HepG2 (cell line): ENCODE measurements around the gene HSD17B8. TPM values are rescaled to one million over a fixed set of nuclear protein-coding genes. Genes with fewer than 3 reads are reported as not detected.

Experiments used
- AGO1 ChIP-seq: fragments of 200-400 bp; formaldehyde crosslinking; IDR thresholded peaks from 2 replicates; pipeline ENCODE4 v1.6.1; 2017; ENCODE audit warnings: mild to moderate bottlenecking, low read depth, low read length, moderate library complexity; ENCODE audit not compliant: poor library complexity, severe bottlenecking
- GPBP1L1 ChIP-seq: sonication (generic); formaldehyde crosslinking; IDR thresholded peaks from 2 replicates; pipeline ENCODE4 v1.5.0; 2020; ENCODE audit warnings: mild to moderate bottlenecking, missing genetic modification reagents
- HNF1A ChIP-seq, 2 experiments: sonication (generic) in 1 of 2; formaldehyde crosslinking in 1 of 2; IDR thresholded peaks; 2 replicates each; pipeline versions ENCODE4 v1.4.0 to v1.6.1; 2016 to 2020; ENCODE audit warnings: borderline replicate concordance in 1 of 2, low read depth in 1 of 2, mild to moderate bottlenecking in 1 of 2, missing genetic modification reagents in 1 of 2
- KLF11 ChIP-seq: IDR thresholded peaks from 2 replicates; pipeline ENCODE4 v1.6.1; 2016; ENCODE audit warnings: missing compliant biosample characterization
- LCORL ChIP-seq, 2 experiments: fragments of 450-650 bp in 1 of 2; sonication (generic) in 1 of 2; formaldehyde crosslinking in 1 of 2; IDR thresholded peaks; 2 replicates each; pipeline versions ENCODE4 v1.5.0 to v1.6.1; 2017 to 2020; ENCODE audit warnings: antibody characterized with exemption in 1 of 2, missing genetic modification reagents in 1 of 2
- NCOA5 ChIP-seq: sonication (generic); formaldehyde crosslinking; IDR thresholded peaks from 2 replicates; pipeline ENCODE4 v1.4.0; 2020; ENCODE audit warnings: missing genetic modification reagents
- NFRKB ChIP-seq: fragments of 450-650 bp; IDR thresholded peaks from 2 replicates; pipeline ENCODE4 v1.6.1; 2017
- PAF1 ChIP-seq: IDR thresholded peaks from 2 replicates; pipeline ENCODE4 v1.6.1; 2016; ENCODE audit warnings: missing genetic modification reagents, missing compliant biosample characterization
- PITX1 ChIP-seq: sonication (generic); formaldehyde crosslinking; IDR thresholded peaks from 2 replicates; pipeline ENCODE4 v1.5.1; 2020; ENCODE audit warnings: mild to moderate bottlenecking, missing genetic modification reagents
- PLSCR1 ChIP-seq: sonication (generic); formaldehyde crosslinking; IDR thresholded peaks from 2 replicates; pipeline ENCODE4 v1.5.0; 2020; ENCODE audit warnings: missing genetic modification reagents, mild to moderate bottlenecking, borderline replicate concordance
- RBM39 ChIP-seq: fragments of 200-400 bp; formaldehyde crosslinking; IDR thresholded peaks from one replicate; pipeline ENCODE4 v1.6.1; 2018; ENCODE audit warnings: antibody characterized with exemption, mild to moderate bottlenecking, low read depth, low read length; ENCODE audit not compliant: poor library complexity, severe bottlenecking
- TBP ChIP-seq: sonication (generic); formaldehyde crosslinking; IDR thresholded peaks from 2 replicates; pipeline ENCODE4 v1.5.0; 2020; ENCODE audit warnings: missing genetic modification reagents
- TRAFD1 ChIP-seq: sonication (generic); formaldehyde crosslinking; IDR thresholded peaks from 2 replicates; pipeline ENCODE4 v1.5.1; 2020; ENCODE audit warnings: missing genetic modification reagents, mild to moderate bottlenecking, borderline replicate concordance
- U2AF2 ChIP-seq: fragments of 200-400 bp; formaldehyde crosslinking; IDR thresholded peaks from 2 replicates; pipeline ENCODE4 v1.6.1; 2017; ENCODE audit warnings: low read depth, mild to moderate bottlenecking, low read length
- ZNF160 ChIP-seq: sonication (generic); formaldehyde crosslinking; IDR thresholded peaks from 2 replicates; pipeline ENCODE4 v1.8.0; 2022; ENCODE audit warnings: mild to moderate bottlenecking, inconsistent platforms, missing genetic modification reagents
- ZNF274 ChIP-seq: sonication (generic); formaldehyde crosslinking; IDR thresholded peaks from 2 replicates; pipeline ENCODE4 v1.5.1; 2020; ENCODE audit warnings: mild to moderate bottlenecking, missing genetic modification reagents
- ZNF567 ChIP-seq: sonication (generic); formaldehyde crosslinking; IDR thresholded peaks from 2 replicates; pipeline ENCODE4 v1.8.1; 2023; ENCODE audit warnings: mild to moderate bottlenecking, missing genetic modification reagents, borderline replicate concordance
- ZNF816 ChIP-seq: sonication (generic); formaldehyde crosslinking; IDR thresholded peaks from 2 replicates; pipeline ENCODE4 v1.8.0; 2022; ENCODE audit warnings: missing genetic modification reagents, mild to moderate bottlenecking, borderline replicate concordance
- polyA plus RNA-seq, 8 experiments: library from polyadenylated mRNA; depleted of rRNA in 3 of 8; stranded (reverse) in 7 of 8; unstranded in 1 of 8; fragments of >200 nt; fragmentation: Illumina TruSeq in 4 of 8; extraction: Trizol in 4 of 8; gene quantifications; 2 replicates each; pipeline versions ENCODE4 v1.2.1 to v1.2.3, GENCODE V29; 2011 to 2016; ENCODE audit warnings: low read depth in 4 of 8, missing spikeins in 1 of 8, mixed read lengths in 1 of 8; ENCODE audit not compliant: insufficient read depth in 1 of 8
- total RNA-seq, 5 experiments: library from RNA; depleted of rRNA; stranded (reverse); fragments of >200 nt; fragmentation: Illumina TruSeq; extraction: Trizol; gene quantifications; 2 replicates each; pipeline ENCODE4 v1.2.3, GENCODE V29; 2016; ENCODE audit warnings: low read depth in 1 of 5
- TF ChIP-seq, protein P1 (sequence below): sonication (generic); formaldehyde crosslinking; IDR thresholded peaks from 2 replicates; pipeline ENCODE4 v1.4.0; 2020; ENCODE audit warnings: mild to moderate bottlenecking, missing genetic modification reagents

Gene HSD17B8
- total and polyA plus RNA-seq, 2 of the 13 experiments (the other 11 are each of a cell fraction or from before 2014, with no cell fraction given): 12.6 to 20.1 TPM

DNA sequence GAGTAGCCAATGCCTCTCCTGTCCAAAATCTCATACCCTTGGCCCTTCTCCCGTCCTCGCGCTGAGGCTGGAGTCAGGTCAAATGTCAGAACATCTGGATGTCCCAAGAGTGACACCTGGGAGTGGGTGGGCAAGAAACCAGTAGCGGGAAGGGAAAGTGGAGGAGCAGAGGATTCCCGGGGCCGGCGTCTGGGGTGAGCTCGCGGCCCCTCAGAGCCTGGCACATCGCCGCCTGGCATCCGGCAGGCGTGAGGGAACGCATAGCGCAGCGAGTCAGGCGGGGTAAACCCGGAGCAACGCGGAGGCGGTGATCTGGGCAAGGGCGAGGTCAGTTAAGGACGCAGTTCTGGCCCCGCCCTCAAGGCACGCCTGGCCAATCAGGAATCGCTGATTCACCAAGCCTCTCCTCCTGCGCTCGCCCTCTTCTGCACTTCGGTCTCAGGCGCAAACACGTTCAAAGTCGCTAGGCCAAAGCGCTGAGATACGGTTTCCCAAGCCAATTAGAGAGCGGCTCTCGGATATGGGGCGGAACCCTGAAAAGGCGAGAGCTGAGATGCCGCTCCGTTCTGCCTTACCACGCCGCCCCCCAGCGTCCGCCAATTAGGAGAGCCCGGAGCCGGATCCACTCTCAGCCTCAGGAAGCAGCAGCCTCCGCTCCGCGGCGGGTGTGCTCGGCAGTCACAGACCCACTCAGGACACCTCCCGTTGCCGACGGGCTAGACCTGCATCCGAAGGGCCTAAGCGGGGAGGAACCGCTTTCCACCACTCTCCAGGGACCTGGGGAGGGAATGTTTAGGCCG, 44.7 kb downstream of the HSD17B8 start (continued):
- TF ChIP-seq TRAFD1 (CRISPR knock-in tag): no peak
- TF ChIP-seq PITX1 (CRISPR knock-in tag): peak; percentile 50; the same call in 1 of the 2 replicates
- TF ChIP-seq, protein P1, sequence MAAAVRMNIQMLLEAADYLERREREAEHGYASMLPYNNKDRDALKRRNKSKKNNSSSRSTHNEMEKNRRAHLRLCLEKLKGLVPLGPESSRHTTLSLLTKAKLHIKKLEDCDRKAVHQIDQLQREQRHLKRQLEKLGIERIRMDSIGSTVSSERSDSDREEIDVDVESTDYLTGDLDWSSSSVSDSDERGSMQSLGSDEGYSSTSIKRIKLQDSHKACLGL (CRISPR knock-in tag): no peak; the same call in 1 of the 2 replicates
- TF ChIP-seq NFRKB: no peak
- peak; percentile 49 for TF ChIP-seq RBM39
- no peak for TF ChIP-seq U2AF2
- TF ChIP-seq ZNF567 (CRISPR knock-in tag): peak; percentile 3; the same call in 1 of the 2 replicates
- TF ChIP-seq KLF11 (CRISPR knock-in tag): no peak
- TF ChIP-seq ZNF160: peak; percentile 52; the same call in 1 of the 2 replicates
- no peak for TF ChIP-seq PLSCR1 (CRISPR knock-in tag)
- TF ChIP-seq TBP (CRISPR knock-in tag): no peak; the same call in 1 of the 2 replicates
- TF ChIP-seq ZNF274 (CRISPR knock-in tag): no peak; the same call in 1 of the 2 replicates
- no peak for TF ChIP-seq LCORL (IDR thresholded peaks at IDR 0.05)
- peak; percentile 94 for TF ChIP-seq LCORL (CRISPR knock-in tag; IDR thresholded peaks at IDR 0.05)
- TF ChIP-seq PAF1 (CRISPR knock-in tag): no peak; the same call in none of the 2 replicates
- no peak for TF ChIP-seq NCOA5 (CRISPR knock-in tag)
- TF ChIP-seq GPBP1L1 (CRISPR knock-in tag): no peak
- TF ChIP-seq HNF1A (IDR thresholded peaks at IDR 0.05; ENCODE audit: low read depth): 0 out of 2 replicates have a peak, but pooled peaks have one; percentile 38
- TF ChIP-seq HNF1A (CRISPR knock-in tag; IDR thresholded peaks at IDR 0.05; ENCODE audit: borderline replicate concordance): peak; percentile 39
- TF ChIP-seq AGO1: peak; percentile 95
- TF ChIP-seq ZNF816: no peak
